Nephron progenitor cell (in vitro differentiated cells): Measurements from ENCODE around the gene TTN.
"Not testable (repeated sequence)": the region's sequence is repeated elsewhere in the genome, so short reads cannot be mapped to it uniquely, and the experiment has no call there.

Experiments used
- DNase-seq: peaks from one replicate; pipeline ENCODE4 v3.0.0; 2021
- H3K27ac Mint-ChIP-seq: 2 replicates; pipeline ENCODE4 v1.8.0; 2021; ENCODE audit warnings: mild to moderate bottlenecking, moderate library complexity, mixed read lengths
- H3K27me3 Mint-ChIP-seq: 2 replicates; pipeline ENCODE4 v1.8.0; 2021; ENCODE audit warnings: mild to moderate bottlenecking, low read depth, mixed read lengths; ENCODE audit not compliant: poor library complexity
- H3K36me3 Mint-ChIP-seq: 2 replicates; pipeline ENCODE4 v1.8.0; 2021; ENCODE audit warnings: low read depth, mixed read lengths
- H3K4me1 Mint-ChIP-seq: 2 replicates; pipeline ENCODE4 v1.8.0; 2021; ENCODE audit warnings: mixed read lengths
- H3K4me3 Mint-ChIP-seq: 2 replicates; pipeline ENCODE4 v1.8.0; 2021; ENCODE audit warnings: mild to moderate bottlenecking, moderate library complexity, mixed read lengths
- H3K9me3 Mint-ChIP-seq: 2 replicates; pipeline ENCODE4 v1.8.0; 2021; ENCODE audit warnings: mild to moderate bottlenecking, moderate library complexity, mixed read lengths
- TF ChIP-seq, protein P1 (sequence below): fragments of 200-600 bp; sonication (generic); IDR thresholded peaks from 2 replicates; pipeline ENCODE4 v1.5.0; 2021; ENCODE audit warnings: antibody characterized with exemption

Gene TTN

DNA sequence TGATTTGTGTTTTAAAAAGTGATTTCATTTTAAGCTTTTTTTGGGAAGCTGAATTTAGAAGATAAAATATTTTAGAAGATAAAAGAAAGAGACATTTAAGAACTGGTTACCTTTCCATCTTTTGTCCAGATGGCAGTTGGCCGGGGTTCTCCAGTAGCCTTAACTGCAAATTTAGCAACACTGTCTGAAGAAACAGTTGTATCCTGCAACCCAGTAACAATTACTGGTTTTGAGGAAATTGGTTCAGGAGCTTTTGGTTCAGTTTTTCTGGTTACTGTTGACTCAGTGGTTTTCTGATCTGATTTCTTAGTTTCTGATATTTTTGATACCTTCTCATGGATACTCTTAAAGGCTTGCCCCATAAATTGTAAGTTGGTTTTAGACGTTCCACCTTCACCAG is 277.1 kb downstream of the TTN start:
- Mint-ChIP-seq H3K36me3 (peaks cover 79% of the 10 kb centered on the region), H3K4me1 (peaks cover 5% of the 10 kb centered on the region), H3K9me3 (peaks cover 5% of the 10 kb centered on the region), H3K27ac (no peak overlapping the region), H3K4me3 (no peak overlapping the region), H3K27me3 (no peaks in the 10 kb centered on the region)
- TF ChIP-seq, protein P1, sequence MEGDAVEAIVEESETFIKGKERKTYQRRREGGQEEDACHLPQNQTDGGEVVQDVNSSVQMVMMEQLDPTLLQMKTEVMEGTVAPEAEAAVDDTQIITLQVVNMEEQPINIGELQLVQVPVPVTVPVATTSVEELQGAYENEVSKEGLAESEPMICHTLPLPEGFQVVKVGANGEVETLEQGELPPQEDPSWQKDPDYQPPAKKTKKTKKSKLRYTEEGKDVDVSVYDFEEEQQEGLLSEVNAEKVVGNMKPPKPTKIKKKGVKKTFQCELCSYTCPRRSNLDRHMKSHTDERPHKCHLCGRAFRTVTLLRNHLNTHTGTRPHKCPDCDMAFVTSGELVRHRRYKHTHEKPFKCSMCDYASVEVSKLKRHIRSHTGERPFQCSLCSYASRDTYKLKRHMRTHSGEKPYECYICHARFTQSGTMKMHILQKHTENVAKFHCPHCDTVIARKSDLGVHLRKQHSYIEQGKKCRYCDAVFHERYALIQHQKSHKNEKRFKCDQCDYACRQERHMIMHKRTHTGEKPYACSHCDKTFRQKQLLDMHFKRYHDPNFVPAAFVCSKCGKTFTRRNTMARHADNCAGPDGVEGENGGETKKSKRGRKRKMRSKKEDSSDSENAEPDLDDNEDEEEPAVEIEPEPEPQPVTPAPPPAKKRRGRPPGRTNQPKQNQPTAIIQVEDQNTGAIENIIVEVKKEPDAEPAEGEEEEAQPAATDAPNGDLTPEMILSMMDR = no peak
- DNase-seq = no peak

DNA sequence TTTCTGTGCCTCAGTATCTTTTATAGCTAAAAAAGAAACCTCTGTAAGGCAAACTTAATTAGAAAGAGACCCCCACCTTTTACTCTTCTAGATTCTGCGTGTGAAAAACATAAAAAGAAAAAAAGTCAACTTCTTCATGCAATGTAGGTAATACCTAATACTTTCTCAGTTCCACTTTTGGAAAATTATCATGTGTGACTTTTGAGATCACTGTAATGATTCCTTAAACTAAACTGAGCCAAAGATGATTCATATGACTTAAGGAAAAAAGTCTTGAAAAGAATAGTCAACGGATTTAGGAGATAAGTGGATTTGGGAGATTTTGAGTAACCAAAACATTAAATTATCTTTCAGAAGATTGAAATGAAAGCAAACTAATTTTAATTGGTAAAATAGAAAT is 278.0 kb downstream of the TTN start:
- DNase-seq = no peak
- no peaks in the 10 kb centered on the region for H3K27me3 Mint-ChIP-seq
- no peak overlapping the region for H3K27ac Mint-ChIP-seq
- TF ChIP-seq, protein P1 = no peak
- peaks cover 5% of the 10 kb centered on the region for H3K4me1 Mint-ChIP-seq
- H3K4me3 Mint-ChIP-seq = no peak overlapping the region
- H3K36me3 Mint-ChIP-seq = peaks cover 70% of the 10 kb centered on the region
- H3K9me3 Mint-ChIP-seq = peaks cover 5% of the 10 kb centered on the region

DNA sequence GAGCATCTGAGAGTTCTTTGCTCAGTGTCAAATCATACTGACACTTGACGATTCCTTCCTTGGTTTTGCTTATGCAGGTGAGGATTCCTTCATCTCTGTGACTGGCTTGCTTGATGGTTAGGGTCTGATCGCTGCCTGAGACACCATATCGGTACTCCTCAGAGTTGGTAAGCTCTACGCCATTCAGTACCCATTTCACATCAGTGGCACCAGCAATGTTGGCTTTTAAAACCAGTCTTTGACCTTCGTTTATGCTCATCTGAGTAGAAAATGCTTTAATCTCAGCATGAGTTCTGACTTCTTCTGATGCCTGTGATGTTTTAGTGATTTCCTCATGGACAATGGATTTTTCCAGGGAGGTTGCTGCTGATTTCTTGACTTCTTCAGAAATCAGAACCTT is 278.6 kb downstream of the TTN start:
- no peak overlapping the region for H3K4me3 Mint-ChIP-seq
- no peak overlapping the region for H3K27ac Mint-ChIP-seq
- H3K36me3 Mint-ChIP-seq = peaks cover 65% of the 10 kb centered on the region
- peaks cover 5% of the 10 kb centered on the region for H3K9me3 Mint-ChIP-seq
- no peak for DNase-seq
- no peaks in the 10 kb centered on the region for H3K27me3 Mint-ChIP-seq
- H3K4me1 Mint-ChIP-seq = peaks cover 8% of the 10 kb centered on the region
- TF ChIP-seq, protein P1 = no peak

DNA sequence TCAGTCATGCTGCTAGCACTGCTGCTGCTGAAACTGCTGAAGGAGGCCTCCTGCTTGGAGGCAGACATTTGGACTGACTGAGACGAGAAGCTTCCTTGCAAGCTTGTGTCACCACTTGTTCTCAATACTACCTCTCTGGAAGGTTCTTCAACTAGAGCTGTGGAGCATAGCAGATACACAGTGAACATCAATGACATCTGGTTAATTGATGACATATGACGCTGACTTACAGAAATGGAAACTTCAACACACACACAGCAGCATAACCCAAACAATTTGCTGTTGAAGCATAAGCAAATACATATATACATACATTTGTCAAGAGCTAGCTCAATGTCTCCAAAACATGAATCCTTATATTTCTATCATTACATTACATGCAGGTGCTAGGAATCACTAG is 279.6 kb downstream of the TTN start:
- no peaks in the 10 kb centered on the region for H3K27me3 Mint-ChIP-seq
- TF ChIP-seq, protein P1 = no peak
- H3K9me3 Mint-ChIP-seq = peaks cover 12% of the 10 kb centered on the region
- no peak for DNase-seq
- no peak overlapping the region for H3K27ac Mint-ChIP-seq
- H3K4me3 Mint-ChIP-seq = no peak overlapping the region
- H3K4me1 Mint-ChIP-seq = peaks cover 9% of the 10 kb centered on the region
- H3K36me3 Mint-ChIP-seq = peaks cover 54% of the 10 kb centered on the region

DNA sequence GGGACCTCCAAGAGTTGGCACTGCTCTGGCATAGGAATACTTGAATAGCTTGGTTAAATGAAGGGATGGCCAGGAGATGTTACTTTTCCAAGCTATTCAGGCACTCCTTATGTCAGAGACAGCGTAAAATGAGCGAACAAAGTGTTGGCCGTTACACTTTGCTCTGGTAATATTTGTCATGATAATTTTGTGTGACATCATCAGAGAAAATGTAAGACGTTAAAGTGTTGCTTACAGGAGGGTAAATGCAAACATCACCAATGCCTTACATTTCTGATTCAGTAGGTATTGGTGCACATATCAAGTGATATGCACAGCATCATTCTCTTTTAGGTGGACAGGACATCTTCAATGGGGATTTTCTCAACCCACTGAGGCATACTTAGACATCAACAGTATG is 281.0 kb downstream of the TTN start:
- Mint-ChIP-seq H3K4me3 (no peak overlapping the region), H3K36me3 (peaks cover 48% of the 10 kb centered on the region), H3K4me1 (peaks cover 9% of the 10 kb centered on the region), H3K27ac (no peak overlapping the region), H3K9me3 (peaks cover 20% of the 10 kb centered on the region), H3K27me3 (no peaks in the 10 kb centered on the region)
- DNase-seq = no peak
- TF ChIP-seq, protein P1 = no peak

DNA sequence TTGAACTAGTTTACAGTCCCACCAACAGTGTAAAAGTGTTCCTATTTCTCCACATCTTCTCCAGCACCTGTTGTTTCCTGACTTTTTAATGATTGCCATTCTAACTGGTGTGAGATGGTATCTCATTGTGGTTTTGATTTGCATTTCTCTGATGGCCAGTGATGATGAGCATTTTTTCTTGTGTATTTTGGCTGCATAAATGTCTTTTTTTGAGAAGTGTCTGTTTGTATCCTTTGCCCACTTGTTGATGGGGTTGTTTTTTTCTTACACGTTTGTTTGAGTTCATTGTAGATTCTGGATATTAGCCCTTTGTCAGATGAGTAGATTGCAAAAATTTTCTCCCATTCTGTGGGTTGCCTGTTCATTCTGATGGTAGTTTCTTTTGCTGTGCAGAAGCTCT is 281.8 kb downstream of the TTN start:
- H3K4me3 Mint-ChIP-seq = peak overlapping the region; percentile 33
- not testable (repeated sequence) for H3K27me3 Mint-ChIP-seq, H3K4me1 Mint-ChIP-seq, H3K27ac Mint-ChIP-seq, DNase-seq
- peaks cover 20% of the 10 kb centered on the region for H3K9me3 Mint-ChIP-seq
- peaks cover 44% of the 10 kb centered on the region for H3K36me3 Mint-ChIP-seq

DNA sequence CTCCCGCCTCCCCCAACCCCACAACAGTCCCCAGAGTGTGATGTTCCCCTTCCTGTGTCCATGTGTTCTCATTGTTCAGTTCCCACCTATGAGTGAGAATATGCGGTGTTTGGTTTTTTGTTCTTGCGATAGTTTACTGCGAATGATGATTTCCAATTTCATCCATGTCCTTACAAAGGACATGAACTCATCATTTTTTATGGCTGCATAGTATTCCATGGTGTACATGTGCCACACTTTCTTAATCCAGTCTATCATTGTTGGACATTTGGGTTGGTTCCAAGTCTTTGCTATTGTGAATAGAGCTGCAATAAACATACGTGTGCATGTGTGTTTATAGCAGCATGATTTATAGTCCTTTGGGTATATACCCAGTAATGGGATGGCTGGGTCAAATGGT is 282.2 kb downstream of the TTN start:
- H3K36me3 Mint-ChIP-seq = peaks cover 41% of the 10 kb centered on the region
- H3K4me1 Mint-ChIP-seq, H3K4me3 Mint-ChIP-seq, H3K27ac Mint-ChIP-seq, DNase-seq, H3K27me3 Mint-ChIP-seq: not testable (repeated sequence)
- peaks cover 20% of the 10 kb centered on the region for H3K9me3 Mint-ChIP-seq
